ENCODE measurements around the gene ASIC2.

The ASIC2 gene

GRCh38 chr17:33115366-33115765 lies 177.7 kb downstream of the ASIC2 start:
- no peak for DNase-seq (ENCODE audit: low read depth in 3 of 3)

DNA sequence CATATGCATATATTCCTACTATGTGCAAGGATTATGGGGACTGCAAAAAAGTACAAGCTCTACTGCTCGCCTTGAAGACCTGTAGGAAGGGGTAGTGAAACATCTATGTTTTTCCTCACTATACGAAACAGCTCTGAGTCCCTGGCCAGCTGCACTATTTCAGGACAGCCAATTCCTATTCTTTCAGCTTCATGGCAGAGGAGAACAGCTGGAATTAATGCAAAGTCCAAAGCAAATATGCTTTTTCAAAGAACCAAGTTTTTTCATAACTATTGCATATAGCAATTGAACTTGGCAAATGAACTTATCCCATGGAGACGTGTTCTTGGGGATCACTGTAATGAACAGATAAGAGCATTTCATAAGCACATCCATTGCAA lies 179.1 kb downstream of the ASIC2 start:
- DNase-seq (ENCODE audit: low read depth in 3 of 3): no peak

GRCh38 chr17:33113276-33113990 lies 179.7 kb downstream of the ASIC2 start:
- no peak for DNase-seq (ENCODE audit: low read depth in 3 of 3)

DNA sequence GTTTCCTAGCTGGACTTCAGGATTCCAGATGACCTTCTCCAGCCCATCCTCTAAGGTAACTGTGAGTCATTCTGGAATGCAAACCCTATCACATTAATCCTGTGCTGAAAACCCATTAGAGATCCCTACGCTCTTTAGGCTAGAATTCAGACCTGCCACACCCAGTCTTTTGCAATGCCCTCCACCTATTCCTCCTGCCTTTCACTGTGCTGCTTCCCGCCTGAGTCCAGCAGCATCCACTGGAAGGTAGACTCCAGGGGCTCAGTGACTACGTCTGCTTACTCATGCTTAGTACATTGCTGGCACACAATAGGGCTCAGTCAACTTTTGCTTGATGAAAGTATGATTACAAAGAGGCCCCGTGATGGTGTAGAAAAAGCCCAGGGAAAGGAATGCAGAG lies 180.3 kb downstream of the ASIC2 start:
- no peak for DNase-seq (ENCODE audit: low read depth in 3 of 3)

GRCh38 chr17:33109336-33110072 lies 183.6 kb downstream of the ASIC2 start:
- DNase-seq (ENCODE audit: low read depth in 3 of 3): no peak

GRCh38 chr17:33106525-33107165 lies 186.4 kb downstream of the ASIC2 start:
- DNase-seq (ENCODE audit: low read depth in 3 of 3): no peak

DNA sequence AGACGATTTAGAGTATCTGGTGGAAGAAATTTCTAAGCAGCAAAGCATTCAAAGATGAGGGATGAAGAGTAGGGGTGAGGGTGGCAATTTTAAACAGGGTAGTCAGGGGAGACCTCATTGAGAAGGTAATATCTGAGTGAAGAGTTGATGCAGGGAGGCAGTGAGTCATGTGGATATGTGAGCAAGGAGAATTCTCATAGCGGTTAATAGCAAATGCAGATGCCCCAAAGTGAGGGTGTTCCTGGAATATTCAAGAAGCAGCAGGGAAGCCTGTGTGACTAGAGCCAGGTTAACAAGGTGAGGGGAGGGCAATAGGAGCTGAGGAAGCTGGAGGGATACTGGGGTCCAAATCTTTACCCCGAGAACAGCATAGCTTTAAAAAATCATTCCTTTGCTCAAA lies 187.2 kb downstream of the ASIC2 start:
- DNase-seq (ENCODE audit: low read depth in 3 of 3): no peak

- DNase-seq (ENCODE audit: low read depth in 3 of 3): no peak
Observed at GRCh38 chr17:33099906-33100305, 193.2 kb downstream of the ASIC2 start.

DNA sequence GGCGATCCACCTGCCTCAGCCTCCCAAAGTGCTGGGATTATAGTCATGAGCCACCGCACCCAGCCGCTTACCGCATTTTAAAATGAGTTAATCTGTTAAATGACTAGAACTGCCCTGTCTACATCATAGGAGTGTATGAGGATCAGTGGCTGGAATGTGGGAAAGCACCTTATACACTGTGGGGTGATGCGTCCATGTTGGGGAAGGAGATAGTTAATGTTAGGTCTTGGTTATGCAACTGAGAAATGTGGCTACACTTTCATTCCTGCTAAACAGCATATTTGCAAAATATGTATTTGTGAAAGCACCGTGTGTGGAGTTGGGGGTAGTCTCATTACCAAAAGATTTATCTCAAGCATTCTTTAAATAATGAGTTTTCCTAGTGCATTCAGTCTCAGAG lies 193.8 kb downstream of the ASIC2 start:
- DNase-seq (ENCODE audit: low read depth in 3 of 3): no peak

- no peak for DNase-seq (ENCODE audit: low read depth in 3 of 3)
Observed at GRCh38 chr17:33097411-33097810, 195.7 kb downstream of the ASIC2 start.

- DNase-seq (ENCODE audit: low read depth in 3 of 3): no peak
Observed at GRCh38 chr17:33096161-33096560, 196.9 kb downstream of the ASIC2 start.

- DNase-seq (ENCODE audit: low read depth in 3 of 3): no peak
Observed at GRCh38 chr17:33091271-33091670, 201.8 kb downstream of the ASIC2 start.

DNA sequence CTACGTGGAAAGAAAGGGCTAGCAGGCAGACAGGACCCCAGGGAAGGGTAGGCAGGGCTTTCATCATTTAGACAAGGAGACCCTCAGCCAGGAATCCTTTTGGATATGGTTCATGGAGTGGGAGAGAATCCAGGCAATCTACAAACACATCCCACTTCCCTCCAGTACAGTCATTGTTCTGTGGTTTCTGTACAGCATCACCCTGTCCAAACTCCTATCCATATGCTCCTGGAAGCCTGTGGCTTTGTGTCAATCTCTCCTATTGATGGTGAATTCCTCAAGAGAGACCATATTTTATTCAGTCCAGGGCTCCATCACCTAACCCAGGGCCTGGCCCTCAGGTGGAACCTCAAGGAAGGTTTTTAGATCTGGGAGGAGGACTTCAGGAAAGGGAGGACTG lies 202.3 kb downstream of the ASIC2 start:
- no peak for DNase-seq (ENCODE audit: low read depth in 3 of 3)

DNA sequence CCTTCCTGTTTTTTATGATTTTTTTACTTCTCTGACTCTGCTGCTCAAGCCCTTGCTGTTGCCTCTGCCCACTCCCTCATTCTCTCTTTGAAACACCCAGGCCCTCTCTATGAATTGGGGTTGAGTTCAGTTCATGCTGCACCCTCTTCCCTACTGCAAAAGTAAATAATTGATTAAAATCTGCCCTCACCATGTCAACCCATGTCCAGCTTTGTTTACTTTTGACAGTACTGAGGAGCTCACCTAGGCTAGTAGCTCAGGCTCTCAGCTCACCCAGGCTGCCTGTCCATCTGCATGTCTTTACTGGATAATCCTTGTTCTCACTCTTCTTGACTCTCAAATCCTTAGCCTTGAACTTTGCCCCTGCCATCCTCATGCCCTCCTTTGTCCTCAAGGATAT lies 206.2 kb downstream of the ASIC2 start:
- no peak for DNase-seq (ENCODE audit: low read depth in 3 of 3)

- no peak for DNase-seq (ENCODE audit: low read depth in 3 of 3)
Observed at GRCh38 chr17:33086041-33086440, 207.1 kb downstream of the ASIC2 start.

DNA sequence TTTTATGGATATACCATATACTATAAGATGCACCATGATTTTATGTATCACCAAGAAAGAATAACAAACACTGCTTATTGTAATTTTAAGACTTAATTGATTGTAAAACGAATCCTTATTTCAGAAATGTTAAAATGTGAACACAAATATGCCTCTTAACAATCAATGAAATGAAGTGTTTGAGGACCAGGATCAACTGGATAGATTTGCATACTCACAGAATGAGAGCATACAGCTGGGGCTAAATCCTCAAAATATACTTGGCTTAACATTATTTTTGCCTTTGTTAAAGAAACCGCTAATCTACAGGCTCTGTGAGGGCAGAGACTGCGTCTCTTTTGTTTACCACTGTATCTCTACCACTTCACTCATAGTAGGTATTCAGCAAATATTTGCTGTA lies 207.8 kb downstream of the ASIC2 start:
- no peak for DNase-seq (ENCODE audit: low read depth in 3 of 3)

GRCh38 chr17:33084755-33085154 lies 208.3 kb downstream of the ASIC2 start:
- DNase-seq (ENCODE audit: low read depth in 3 of 3): no peak

DNA sequence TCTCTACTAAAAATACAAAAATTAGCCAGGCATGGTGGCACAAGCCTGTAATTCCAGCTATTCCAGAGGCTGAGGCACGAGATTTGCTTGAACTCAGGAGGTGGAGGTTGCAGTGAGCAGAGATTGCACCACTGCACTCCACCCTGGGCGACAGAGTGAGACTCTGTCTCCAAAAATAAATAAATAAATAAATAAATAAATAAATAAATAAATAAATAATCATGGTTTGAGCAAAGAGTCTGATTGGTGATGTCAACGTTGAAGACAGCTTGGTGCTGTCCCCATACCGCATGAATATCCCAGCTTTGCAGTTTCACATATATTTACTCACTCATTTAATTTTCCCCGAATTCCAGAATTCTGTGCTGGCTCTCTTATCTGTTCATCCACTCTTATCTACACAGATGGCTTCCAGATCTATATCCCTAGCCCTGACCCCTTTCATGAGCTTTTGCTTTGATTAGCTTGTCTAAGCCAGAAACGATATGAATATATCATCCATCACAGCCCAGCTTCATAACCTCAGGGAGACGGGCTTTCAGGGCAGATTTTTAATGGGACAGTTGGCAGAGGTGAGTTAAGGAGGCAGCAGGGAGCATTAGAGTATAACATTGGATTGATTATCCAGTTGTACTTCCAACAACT lies 210.4 kb downstream of the ASIC2 start:
- no peak for DNase-seq (ENCODE audit: low read depth in 3 of 3)

- no peak for DNase-seq (ENCODE audit: low read depth in 3 of 3)
Observed at GRCh38 chr17:33080091-33080490, 213.0 kb downstream of the ASIC2 start.

DNA sequence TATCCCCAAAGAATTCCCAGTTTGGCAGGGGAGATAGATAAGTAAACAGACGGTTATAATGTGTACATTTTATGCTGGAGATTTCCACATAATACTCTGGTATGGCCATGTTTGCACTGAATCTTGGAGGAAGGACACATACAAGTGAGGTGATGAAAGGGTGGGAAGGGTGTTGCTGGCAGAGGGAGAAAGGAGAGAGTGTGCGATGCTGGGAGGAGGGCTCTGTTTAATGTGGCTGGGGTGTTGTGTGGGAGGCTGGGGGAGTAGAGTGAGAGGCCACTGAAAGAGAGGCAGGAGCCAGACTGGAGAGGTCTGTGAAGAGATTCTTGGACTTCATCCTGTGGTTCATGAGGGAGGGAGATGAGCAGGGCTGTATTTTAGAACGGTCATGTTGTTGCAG lies 213.9 kb downstream of the ASIC2 start:
- DNase-seq (ENCODE audit: low read depth in 3 of 3): no peak

DNA sequence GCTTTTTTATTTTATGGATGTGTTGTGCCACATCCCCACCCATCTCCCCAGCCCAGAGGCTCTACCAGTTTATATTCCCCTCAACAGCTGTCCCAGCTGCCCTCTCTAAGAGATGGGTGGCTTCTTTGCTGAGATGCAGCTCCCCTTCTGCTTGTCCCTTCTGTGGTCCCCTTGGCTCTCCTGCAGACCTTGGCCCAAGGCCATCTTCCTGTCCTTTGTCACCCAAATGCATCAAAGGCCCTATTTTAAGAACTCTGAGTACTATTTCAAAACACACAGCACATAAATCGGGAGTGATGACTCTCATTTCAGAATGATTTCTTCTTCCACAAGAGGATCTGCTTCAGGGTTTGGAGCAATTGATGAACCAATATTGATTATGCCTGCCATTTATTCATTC lies 216.1 kb downstream of the ASIC2 start:
- no peak for DNase-seq (ENCODE audit: low read depth in 3 of 3)

DNA sequence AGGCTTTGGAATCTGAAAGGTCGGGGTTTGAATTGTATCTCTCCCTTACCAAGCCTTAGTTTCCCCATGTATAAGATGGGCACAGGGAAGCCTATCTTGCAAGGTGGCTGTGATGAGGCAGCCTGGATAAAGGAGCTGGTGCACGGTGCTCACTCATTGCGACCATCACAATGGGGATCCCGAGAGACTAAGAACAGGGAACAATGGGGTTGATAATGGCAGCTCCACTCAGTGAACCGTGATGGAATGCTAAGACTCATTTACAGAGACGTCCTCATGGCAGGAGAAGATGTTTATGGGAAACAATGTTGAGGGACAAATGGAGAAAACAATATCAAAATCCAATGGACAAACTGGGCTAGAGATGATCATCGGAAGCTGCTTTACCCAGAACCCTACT lies 219.7 kb downstream of the ASIC2 start:
- no peak for DNase-seq (ENCODE audit: low read depth in 3 of 3)
